Measurements from ENCODE around the gene NFKBIA.
"Not testable (repeated sequence)": the region's sequence is repeated elsewhere in the genome, so short reads cannot be mapped to it uniquely, and the experiment has no call there.

Gene NFKBIA

GRCh38 chr14:35368139-35368460 is 36.4 kb downstream of the NFKBIA start:
- no peak for DNase-seq (ENCODE audit: low spot score)

- no peak for DNase-seq (ENCODE audit: low spot score)
Observed at GRCh38 chr14:35367056-35367372, 37.5 kb downstream of the NFKBIA start.

GRCh38 chr14:35366521-35366976 is 38.0 kb downstream of the NFKBIA start:
- no peak for DNase-seq (ENCODE audit: low spot score)

- no peak for DNase-seq (ENCODE audit: low spot score)
Observed at GRCh38 chr14:35366056-35366451, 38.5 kb downstream of the NFKBIA start.

- DNase-seq (ENCODE audit: low spot score): no peak
Observed at GRCh38 chr14:35365130-35366055, 39.2 kb downstream of the NFKBIA start.

- no peak for DNase-seq (ENCODE audit: low spot score)
Observed at GRCh38 chr14:35362911-35363374, 41.6 kb downstream of the NFKBIA start.

- DNase-seq (ENCODE audit: low spot score): no peak
Observed at GRCh38 chr14:35362450-35362849, 42.1 kb downstream of the NFKBIA start.

- DNase-seq (ENCODE audit: low spot score): no peak
Observed at GRCh38 chr14:35361141-35361480, 43.4 kb downstream of the NFKBIA start.

GRCh38 chr14:35359655-35360054 is 44.9 kb downstream of the NFKBIA start:
- not testable (repeated sequence) for DNase-seq (ENCODE audit: low spot score)

GRCh38 chr14:35355981-35356841 is 48.3 kb downstream of the NFKBIA start:
- DNase-seq (ENCODE audit: low spot score): no peak

- not testable (repeated sequence) for DNase-seq (ENCODE audit: low spot score)
Observed at GRCh38 chr14:35355235-35355634, 49.3 kb downstream of the NFKBIA start.

GRCh38 chr14:35353409-35354172 is 51.0 kb downstream of the NFKBIA start:
- DNase-seq (ENCODE audit: low spot score): no peak

GRCh38 chr14:35352274-35353233 is 52.0 kb downstream of the NFKBIA start:
- DNase-seq (ENCODE audit: low spot score): no peak

- DNase-seq (ENCODE audit: low spot score): no peak
Observed at GRCh38 chr14:35351897-35352273, 52.7 kb downstream of the NFKBIA start.

Measured in globus pallidus (tissue), 1 donor.